LNCaP clone FGC (cell line): Measurements from ENCODE around the gene APBB2.

Source experiments
- DNase-seq: peaks from one replicate; pipeline ENCODE4 v3.0.0-alpha.2; 2011; ENCODE audit warnings: low read depth
- H3K4me3 ChIP-seq: 2 replicates; pipeline ENCODE4 v1.5.1; 2011; ENCODE audit warnings: mild to moderate bottlenecking, low read depth, low read length, control low read depth
- TF ChIP-seq, protein P1 (sequence below): IDR thresholded peaks from 2 replicates; pipeline ENCODE4 v1.5.1; 2012; ENCODE audit warnings: mild to moderate bottlenecking; ENCODE audit not compliant: control insufficient read depth, insufficient read depth; ENCODE audit errors: extremely low read depth

The APBB2 gene

DNA sequence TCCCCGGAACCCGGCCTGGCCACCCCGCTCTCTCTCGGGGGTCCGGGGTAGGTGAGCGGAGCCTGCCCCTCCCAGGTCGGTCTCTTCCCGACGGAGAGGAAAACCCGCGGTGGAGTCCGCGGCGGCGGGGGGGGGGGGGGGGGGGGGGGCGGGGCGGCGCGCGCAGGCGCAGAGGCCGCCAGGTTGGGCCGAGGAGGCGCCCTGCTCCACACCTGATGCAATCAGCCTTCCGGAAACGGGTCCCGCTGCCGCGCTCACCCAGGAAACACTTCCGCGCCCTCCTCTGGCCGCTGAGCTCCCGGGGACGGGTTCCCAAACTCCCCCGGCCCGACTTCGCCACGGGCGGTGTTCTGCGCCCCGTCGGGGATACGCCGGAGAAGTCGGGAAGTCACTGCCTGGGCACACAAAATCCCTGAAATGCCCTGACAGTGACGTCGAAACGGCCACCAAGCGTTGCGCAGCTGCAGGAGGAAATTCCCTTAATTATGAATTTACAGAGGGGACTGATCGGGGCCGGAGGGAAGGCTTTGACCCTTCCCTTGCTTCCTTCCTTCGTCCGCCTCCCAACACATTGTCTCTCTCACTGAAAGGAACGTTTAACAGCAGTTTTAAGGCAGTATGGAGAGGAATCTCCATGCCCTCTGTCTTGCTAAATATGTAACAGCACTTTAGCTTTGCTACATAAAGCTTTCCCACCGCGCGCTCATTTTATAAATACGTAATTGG, 2.1 kb upstream of the APBB2 start:
- TF ChIP-seq, protein P1, sequence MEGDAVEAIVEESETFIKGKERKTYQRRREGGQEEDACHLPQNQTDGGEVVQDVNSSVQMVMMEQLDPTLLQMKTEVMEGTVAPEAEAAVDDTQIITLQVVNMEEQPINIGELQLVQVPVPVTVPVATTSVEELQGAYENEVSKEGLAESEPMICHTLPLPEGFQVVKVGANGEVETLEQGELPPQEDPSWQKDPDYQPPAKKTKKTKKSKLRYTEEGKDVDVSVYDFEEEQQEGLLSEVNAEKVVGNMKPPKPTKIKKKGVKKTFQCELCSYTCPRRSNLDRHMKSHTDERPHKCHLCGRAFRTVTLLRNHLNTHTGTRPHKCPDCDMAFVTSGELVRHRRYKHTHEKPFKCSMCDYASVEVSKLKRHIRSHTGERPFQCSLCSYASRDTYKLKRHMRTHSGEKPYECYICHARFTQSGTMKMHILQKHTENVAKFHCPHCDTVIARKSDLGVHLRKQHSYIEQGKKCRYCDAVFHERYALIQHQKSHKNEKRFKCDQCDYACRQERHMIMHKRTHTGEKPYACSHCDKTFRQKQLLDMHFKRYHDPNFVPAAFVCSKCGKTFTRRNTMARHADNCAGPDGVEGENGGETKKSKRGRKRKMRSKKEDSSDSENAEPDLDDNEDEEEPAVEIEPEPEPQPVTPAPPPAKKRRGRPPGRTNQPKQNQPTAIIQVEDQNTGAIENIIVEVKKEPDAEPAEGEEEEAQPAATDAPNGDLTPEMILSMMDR = peak; percentile 40
- peak overlapping the region; percentile 81 for H3K4me3 ChIP-seq
- DNase-seq = peak; percentile 67

GRCh38 chr4:41215969-41216293, 1.6 kb upstream of the APBB2 start:
- H3K4me3 ChIP-seq = peak overlapping the region; percentile 81
- TF ChIP-seq, protein P1 = no peak
- no peak for DNase-seq

DNA sequence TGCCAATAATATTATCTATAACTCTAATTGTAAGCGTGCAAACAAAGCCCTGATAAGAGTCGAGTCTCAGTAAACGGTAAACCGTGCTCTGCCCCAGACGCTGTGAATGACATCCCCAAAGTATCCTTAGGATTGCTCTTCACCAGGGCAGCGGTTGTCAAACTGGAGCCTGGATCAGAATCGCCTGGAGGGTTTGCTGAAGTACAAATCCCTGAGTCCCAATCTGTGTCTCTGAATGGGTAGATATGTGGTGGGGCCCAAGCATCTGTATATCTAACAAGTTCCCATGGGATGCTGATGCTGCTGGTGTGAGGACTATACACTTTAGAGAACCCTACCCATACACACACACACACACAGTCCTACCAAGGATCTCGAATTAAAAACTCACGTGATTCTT, 813 bp upstream of the APBB2 start:
- no peak for DNase-seq
- H3K4me3 ChIP-seq = peak overlapping the region; percentile 38; the same call in 1 of the 2 replicates
- TF ChIP-seq, protein P1 = no peak

GRCh38 chr4:41214825-41215146, 444 bp upstream of the APBB2 start:
- peak overlapping the region; percentile 38 for H3K4me3 ChIP-seq
- DNase-seq = no peak
- TF ChIP-seq, protein P1 = no peak

DNA sequence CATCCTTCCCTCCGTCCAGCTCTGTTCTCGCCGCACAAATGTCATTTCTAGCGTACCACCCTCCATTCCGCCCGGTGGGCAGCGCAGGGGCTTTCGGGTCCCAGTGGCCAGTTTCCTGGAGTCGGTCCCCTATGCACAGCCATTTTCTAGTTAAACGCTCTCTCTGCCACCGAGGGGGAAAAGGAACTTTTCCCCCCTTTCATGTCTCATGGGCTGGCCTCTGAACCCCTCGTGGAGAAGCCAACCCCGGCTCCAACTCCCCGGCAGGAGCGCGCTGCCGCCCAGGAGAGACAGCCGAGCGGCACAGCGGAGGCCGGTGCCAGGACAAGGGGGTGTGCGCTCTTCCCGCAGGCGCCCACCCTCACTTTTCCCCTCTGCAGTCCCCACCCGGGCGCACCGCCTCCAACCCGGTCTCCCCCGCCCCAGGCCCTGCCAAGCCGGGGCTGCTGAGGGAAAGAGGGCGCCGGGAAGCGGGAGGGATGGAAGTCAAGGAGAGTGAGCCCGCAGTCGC, 662 bp downstream of the APBB2 start:
- peak overlapping the region; percentile 76 for H3K4me3 ChIP-seq
- DNase-seq = no peak

GRCh38 chr4:41212616-41213203, 1.6 kb downstream of the APBB2 start:
- TF ChIP-seq, protein P1 = peak; percentile 59
- no peak for DNase-seq
- H3K4me3 ChIP-seq = no peak overlapping the region

More for the DNA sequence above, 662 bp downstream of the APBB2 start:
- TF ChIP-seq, protein P1 = no peak

DNA sequence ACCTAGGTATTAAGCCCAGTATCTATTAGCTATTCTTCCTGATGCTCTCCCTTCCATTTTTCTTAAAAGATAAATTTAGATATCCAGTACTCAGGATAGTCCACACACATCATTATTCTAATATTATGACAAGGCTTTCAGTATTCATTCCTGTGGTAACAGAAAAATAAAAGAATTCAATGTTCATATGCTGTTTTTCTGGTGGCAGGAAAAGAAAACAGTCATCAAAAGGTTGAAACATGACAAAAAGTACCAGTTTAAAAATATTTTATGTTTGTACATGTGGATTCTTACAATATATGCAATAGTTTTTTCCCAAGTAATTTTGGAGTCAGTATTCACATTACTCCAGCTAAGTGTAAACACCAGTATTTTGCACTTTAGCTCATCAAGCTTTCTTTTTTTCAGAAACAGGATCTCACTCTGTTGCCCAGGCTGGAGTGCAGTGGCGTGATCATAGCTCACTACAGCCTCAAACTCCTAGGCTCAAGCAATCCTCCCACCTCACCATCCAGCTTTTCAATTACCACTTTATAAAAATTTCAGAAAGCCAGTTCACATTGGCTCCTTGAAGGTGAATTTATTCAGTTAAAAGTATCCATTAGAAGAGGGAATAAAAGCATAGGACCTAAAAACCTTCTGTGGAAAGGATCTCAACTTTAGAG, 2.3 kb downstream of the APBB2 start:
- no peak for DNase-seq
- TF ChIP-seq, protein P1 = no peak
- H3K4me3 ChIP-seq = no peak overlapping the region
